ENCODE data around the gene PKP4.

Gene PKP4

GRCh38 chr2:158546412-158547144 is 89.8 kb downstream of the PKP4 start:
- no peak for DNase-seq

GRCh38 chr2:158553257-158553656 is 96.5 kb downstream of the PKP4 start:
- DNase-seq = no peak

GRCh38 chr2:158554996-158555395 is 98.2 kb downstream of the PKP4 start:
- DNase-seq = no peak

GRCh38 chr2:158556124-158556523 is 99.4 kb downstream of the PKP4 start:
- no peak for DNase-seq

- no peak for DNase-seq
Observed at GRCh38 chr2:158557752-158558151, 101.0 kb downstream of the PKP4 start.

GRCh38 chr2:158559252-158559651 is 102.5 kb downstream of the PKP4 start:
- DNase-seq = no peak

- DNase-seq = no peak
Observed at GRCh38 chr2:158560259-158560658, 103.5 kb downstream of the PKP4 start.

GRCh38 chr2:158561054-158561453 is 104.3 kb downstream of the PKP4 start:
- DNase-seq = no peak

- no peak for DNase-seq
Observed at GRCh38 chr2:158567208-158567607, 110.5 kb downstream of the PKP4 start.

GRCh38 chr2:158569284-158569683 is 112.5 kb downstream of the PKP4 start:
- DNase-seq = no peak

- DNase-seq = no peak
Observed at GRCh38 chr2:158570869-158571268, 114.1 kb downstream of the PKP4 start.

- no peak for DNase-seq
Observed at GRCh38 chr2:158573739-158574138, 117.0 kb downstream of the PKP4 start.

- no peak for DNase-seq
Observed at GRCh38 chr2:158575051-158575635, 118.4 kb downstream of the PKP4 start.

- no peak for DNase-seq
Observed at GRCh38 chr2:158577141-158577540, 120.4 kb downstream of the PKP4 start.

GRCh38 chr2:158578703-158579330 is 122.1 kb downstream of the PKP4 start:
- no peak for DNase-seq

GRCh38 chr2:158579928-158580327 is 123.2 kb downstream of the PKP4 start:
- no peak for DNase-seq

- no peak for DNase-seq
Observed at GRCh38 chr2:158580760-158581159, 124.0 kb downstream of the PKP4 start.

- no peak for DNase-seq
Observed at GRCh38 chr2:158582670-158583069, 125.9 kb downstream of the PKP4 start.

GRCh38 chr2:158583923-158584322 is 127.2 kb downstream of the PKP4 start:
- no peak for DNase-seq

GRCh38 chr2:158586491-158586890 is 129.7 kb downstream of the PKP4 start:
- DNase-seq = no peak

- DNase-seq = no peak
Observed at GRCh38 chr2:158589303-158589702, 132.6 kb downstream of the PKP4 start.

GRCh38 chr2:158598862-158599517 is 142.2 kb downstream of the PKP4 start:
- DNase-seq = no peak

- DNase-seq = no peak
Observed at GRCh38 chr2:158599609-158600008, 142.9 kb downstream of the PKP4 start.

Data from CD4-positive, alpha-beta T cell treated with Interleukin-10 for 1 hour (primary cell).